Colon (tissue), 2 donors: ENCODE measurements around the gene KLHL30.

Source experiments
- FAIRE-seq: peaks from 2 replicates; lab custom pipeline; 2012; peaks lifted over from hg19 to GRCh38; lab: Jason Lieb, UNC
- donor health status: control.
- donor health status: control.

KLHL30 gene

GRCh38 chr2:238187618-238188548 is 49.4 kb downstream of the KLHL30 start:
- no peak for FAIRE-seq

- FAIRE-seq = no peak
Measured at GRCh38 chr2:238190445-238190844, 52.0 kb downstream of the KLHL30 start.
